Central memory CD8-positive, alpha-beta T cell (primary cell): ENCODE measurements around the gene NRTN.
"Not testable (repeated sequence)": the region's sequence is repeated elsewhere in the genome, so short reads cannot be mapped to it uniquely, and the experiment has no call there.

Source experiments
- ATAC-seq: fragments of 150-1000 bp; cut with Tn5 transposase; replicated peaks from 2 replicates; pipeline ENCODE4 v1.10.0; 2022; ENCODE audit warnings: mild to moderate bottlenecking, moderate FRiP score, moderate number of reproducible peaks; ENCODE audit not compliant: poor library complexity, severe bottlenecking; ENCODE audit errors: extremely low read depth
- DNase-seq, 2 donors: peaks; one replicate each; pipeline ENCODE4 v3.0.0; 2021; ENCODE audit warnings: low spot score in 2 of 2
- H3K27ac Mint-ChIP-seq: one replicate; pipeline ENCODE4 v1.8.0; 2022; ENCODE audit warnings: low read depth, mild to moderate bottlenecking, moderate library complexity, mixed read lengths
- H3K27me3 Mint-ChIP-seq: one replicate; pipeline ENCODE4 v1.8.0; 2022; ENCODE audit warnings: mixed read lengths
- H3K36me3 Mint-ChIP-seq: one replicate; pipeline ENCODE4 v1.8.0; 2022; ENCODE audit warnings: mild to moderate bottlenecking, moderate library complexity, mixed read lengths; ENCODE audit not compliant: insufficient read depth
- H3K4me1 Mint-ChIP-seq: one replicate; pipeline ENCODE4 v1.8.0; 2022; ENCODE audit warnings: mixed read lengths
- H3K4me3 Mint-ChIP-seq: one replicate; pipeline ENCODE4 v1.8.0; 2022; ENCODE audit warnings: mild to moderate bottlenecking, moderate library complexity, mixed read lengths
- H3K9me3 Mint-ChIP-seq: one replicate; pipeline ENCODE4 v1.8.0; 2022; ENCODE audit warnings: mixed read lengths

The NRTN gene, protein sequence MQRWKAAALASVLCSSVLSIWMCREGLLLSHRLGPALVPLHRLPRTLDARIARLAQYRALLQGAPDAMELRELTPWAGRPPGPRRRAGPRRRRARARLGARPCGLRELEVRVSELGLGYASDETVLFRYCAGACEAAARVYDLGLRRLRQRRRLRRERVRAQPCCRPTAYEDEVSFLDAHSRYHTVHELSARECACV

DNA sequence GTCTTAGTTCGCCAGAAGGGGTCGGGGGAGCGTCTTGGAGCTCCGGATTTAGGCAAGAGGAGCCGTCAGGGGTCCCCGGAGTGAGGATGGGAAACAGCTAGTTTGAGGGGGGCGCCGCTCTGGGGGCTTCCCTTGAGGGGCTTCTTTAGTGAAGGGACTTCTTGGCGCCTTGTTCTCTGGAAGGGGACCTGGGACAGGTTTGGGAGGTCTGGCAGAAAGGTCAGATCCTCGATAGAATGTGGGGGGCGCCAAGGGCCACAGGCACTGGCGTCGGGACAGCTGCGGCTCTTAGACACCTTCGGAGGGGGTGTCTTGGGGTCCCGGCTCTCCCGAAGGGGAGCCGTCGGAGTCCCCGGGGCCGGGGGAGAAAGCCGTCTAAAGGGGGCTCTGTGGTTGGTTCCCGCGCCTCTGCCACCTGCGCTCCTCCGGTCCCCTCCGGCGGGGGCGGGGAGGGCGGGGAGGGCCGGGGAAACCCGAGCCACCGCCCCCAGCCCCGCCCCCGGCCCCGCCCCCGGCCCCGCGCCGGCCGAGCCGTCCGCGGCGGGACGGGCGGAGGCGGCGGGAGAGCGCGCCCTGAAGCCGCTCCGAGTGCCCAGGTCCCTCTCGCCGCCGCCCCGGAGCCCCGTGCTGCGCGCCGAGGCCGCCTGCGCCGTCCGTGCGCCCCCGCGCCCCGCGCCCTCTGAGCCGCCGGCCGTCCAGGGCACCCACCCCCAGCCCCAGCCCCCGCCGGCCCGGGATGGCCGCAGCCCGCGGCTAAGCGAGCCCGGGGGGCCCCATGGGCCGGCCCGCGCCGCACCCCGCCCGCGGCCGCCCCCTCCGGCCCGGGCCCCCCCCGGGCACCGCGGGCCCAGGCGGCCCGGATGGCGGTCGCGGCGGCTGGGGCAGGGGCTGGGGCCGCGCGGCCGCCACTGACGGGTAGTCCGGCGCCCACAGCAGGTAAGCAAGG, at the start of gene NRTN:
NRTN (plus strand) TSS at position 552 of the 946 bp plus-strand sequence. CDS start 19,099 bp downstream, outside the sequence.
- Mint-ChIP-seq H3K27me3 (peaks cover 42% of the 10 kb centered on the region), H3K4me3 (peak within 1 kb of the TSS; percentile 61), H3K36me3 (peaks cover 18% of the 10 kb centered on the region), H3K27ac (peak within 1 kb of the TSS; percentile 71), H3K4me1 (peaks cover 26% of the 10 kb centered on the region), H3K9me3 (no peaks in the 10 kb centered on the region)
- ATAC-seq, result peak; percentile 34
- DNase-seq, result no peak

GRCh38 chr19:5762608-5763217, 42.2 kb upstream of the NRTN start:
- no peak overlapping the region for H3K4me3 Mint-ChIP-seq
- ATAC-seq (no peak), DNase-seq (no peak)
- H3K9me3 Mint-ChIP-seq, result no peaks in the 10 kb centered on the region
- H3K36me3 Mint-ChIP-seq, result no peaks in the 10 kb centered on the region
- H3K4me1 Mint-ChIP-seq, result no peaks in the 10 kb centered on the region
- no peaks in the 10 kb centered on the region for H3K27me3 Mint-ChIP-seq
- no peak overlapping the region for H3K27ac Mint-ChIP-seq

- H3K4me1 Mint-ChIP-seq, result no peaks in the 10 kb centered on the region
- no peak for ATAC-seq
- H3K36me3 Mint-ChIP-seq, result no peaks in the 10 kb centered on the region
- DNase-seq, result no peak
- no peak overlapping the region for H3K4me3 Mint-ChIP-seq
- no peaks in the 10 kb centered on the region for H3K27me3 Mint-ChIP-seq
- H3K9me3 Mint-ChIP-seq, result no peaks in the 10 kb centered on the region
- no peak overlapping the region for H3K27ac Mint-ChIP-seq
Observed at GRCh38 chr19:5765220-5765619, 39.6 kb upstream of the NRTN start.

GRCh38 chr19:5767949-5768348, 36.9 kb upstream of the NRTN start:
- no peaks in the 10 kb centered on the region for H3K4me1 Mint-ChIP-seq
- ATAC-seq (no peak), DNase-seq (no peak)
- H3K36me3 Mint-ChIP-seq, result no peaks in the 10 kb centered on the region
- H3K4me3 Mint-ChIP-seq, result no peak overlapping the region
- no peaks in the 10 kb centered on the region for H3K27me3 Mint-ChIP-seq
- H3K9me3 Mint-ChIP-seq, result no peaks in the 10 kb centered on the region
- no peak overlapping the region for H3K27ac Mint-ChIP-seq

DNA sequence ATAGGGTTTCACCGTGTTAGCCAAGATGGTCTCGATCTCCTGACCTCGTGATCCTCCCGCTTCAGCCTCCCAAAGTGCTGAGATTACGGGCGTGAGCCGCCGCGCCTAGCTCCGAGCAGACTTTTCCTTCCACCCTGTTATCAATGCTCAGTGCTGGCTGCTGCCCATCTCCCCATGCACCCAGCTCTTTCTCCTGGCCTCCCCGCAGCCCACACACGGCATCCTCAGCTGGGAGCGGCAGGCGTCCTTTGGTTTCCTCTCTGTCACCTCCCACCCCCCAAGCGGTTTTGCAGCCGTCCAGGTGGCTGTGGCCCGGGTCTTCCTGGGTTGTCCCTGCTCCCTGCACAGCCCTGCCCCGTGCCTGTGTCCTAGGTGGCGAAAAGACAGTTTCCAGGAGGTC, 32.5 kb upstream of the NRTN start:
- ATAC-seq, result no peak
- DNase-seq, result no peak
- Mint-ChIP-seq H3K9me3 (no peaks in the 10 kb centered on the region), H3K27me3 (no peaks in the 10 kb centered on the region), H3K4me1 (no peaks in the 10 kb centered on the region), H3K27ac (no peak overlapping the region), H3K36me3 (no peaks in the 10 kb centered on the region), H3K4me3 (no peak overlapping the region)

GRCh38 chr19:5773276-5773675, 31.6 kb upstream of the NRTN start:
- Mint-ChIP-seq H3K4me3 (no peak overlapping the region), H3K4me1 (no peaks in the 10 kb centered on the region), H3K36me3 (no peaks in the 10 kb centered on the region), H3K9me3 (no peaks in the 10 kb centered on the region), H3K27me3 (no peaks in the 10 kb centered on the region), H3K27ac (no peak overlapping the region)
- ATAC-seq (no peak), DNase-seq (no peak)

DNA sequence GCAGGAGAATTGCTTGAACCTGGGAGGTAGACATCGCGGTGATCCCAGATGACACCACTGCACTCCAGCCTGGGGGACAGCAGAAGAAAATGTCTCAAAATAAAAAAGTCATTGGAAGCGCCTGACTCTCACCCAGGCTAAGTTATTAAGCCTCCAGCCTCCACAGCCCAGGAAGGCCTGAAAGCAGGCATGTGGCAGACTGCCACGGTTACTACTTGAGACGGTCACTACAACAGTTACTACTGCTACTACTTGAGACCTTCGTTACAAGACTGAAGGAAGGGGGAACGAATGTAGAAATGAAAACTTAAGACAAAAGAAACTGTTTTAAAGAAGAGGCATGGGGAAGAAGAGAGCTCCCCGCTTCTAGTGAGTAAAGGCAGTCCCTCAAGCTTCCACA, 29.9 kb upstream of the NRTN start:
- Mint-ChIP-seq H3K27ac (no peak overlapping the region), H3K27me3 (no peaks in the 10 kb centered on the region), H3K36me3 (no peaks in the 10 kb centered on the region), H3K4me1 (no peaks in the 10 kb centered on the region), H3K9me3 (no peaks in the 10 kb centered on the region), H3K4me3 (no peak overlapping the region)
- no peak for DNase-seq
- ATAC-seq, result no peak

DNA sequence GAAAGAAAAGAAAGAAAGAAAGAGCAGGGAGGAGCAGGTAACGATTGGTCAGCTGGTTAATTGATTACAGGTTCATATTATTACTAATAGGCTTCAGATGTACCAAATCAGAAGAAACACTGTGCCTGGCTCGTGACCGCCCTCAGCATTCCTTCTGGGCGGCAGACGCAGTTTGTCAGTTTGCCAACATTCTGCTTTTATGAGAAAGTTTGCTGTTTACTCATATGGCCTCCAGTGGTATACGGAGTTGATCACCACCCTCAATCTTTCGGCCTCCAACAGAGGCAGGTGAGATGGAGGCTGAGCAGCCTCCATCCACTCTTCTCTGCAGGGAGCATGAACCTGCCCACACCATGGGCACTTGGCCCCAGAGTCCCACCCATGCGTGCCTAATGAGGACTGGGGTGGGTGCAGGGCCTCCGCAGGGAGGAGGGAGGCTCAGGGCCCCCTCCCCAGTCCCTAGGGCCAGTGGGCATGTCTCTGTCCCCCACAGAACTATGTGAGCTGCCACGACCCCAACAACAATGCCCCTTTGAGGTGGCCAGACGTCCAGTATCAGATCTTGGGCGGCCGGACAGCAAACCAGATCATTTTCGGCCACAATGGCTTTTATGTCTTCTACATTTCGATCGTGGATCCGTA, 29.1 kb upstream of the NRTN start:
- H3K4me1 Mint-ChIP-seq, result no peaks in the 10 kb centered on the region
- H3K9me3 Mint-ChIP-seq, result no peaks in the 10 kb centered on the region
- ATAC-seq (no peak), DNase-seq (no peak)
- H3K36me3 Mint-ChIP-seq, result no peaks in the 10 kb centered on the region
- H3K27ac Mint-ChIP-seq, result no peak overlapping the region
- no peaks in the 10 kb centered on the region for H3K27me3 Mint-ChIP-seq
- H3K4me3 Mint-ChIP-seq, result no peak overlapping the region

DNA sequence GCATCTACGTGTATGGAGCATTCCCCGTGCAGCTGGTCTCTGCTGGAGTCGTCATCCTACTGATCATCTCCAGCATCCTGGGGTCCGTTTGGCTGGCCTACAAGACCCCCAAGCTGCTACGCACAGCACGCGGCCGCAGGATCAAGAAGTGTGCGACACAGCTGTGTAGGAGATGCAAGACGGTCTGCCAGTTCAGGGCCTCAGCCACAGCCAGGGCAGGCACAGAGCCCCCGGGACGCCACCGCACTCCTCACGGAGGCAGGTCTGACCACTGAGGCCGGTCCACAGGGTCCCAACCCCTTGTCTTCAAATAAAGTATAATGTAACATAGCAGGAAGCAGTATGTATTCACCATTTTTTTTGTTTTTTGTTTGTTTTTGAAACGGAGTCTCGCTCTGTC, 26.5 kb upstream of the NRTN start:
- DNase-seq, result no peak
- H3K27ac Mint-ChIP-seq, result no peak overlapping the region
- H3K4me3 Mint-ChIP-seq, result no peak overlapping the region
- H3K36me3 Mint-ChIP-seq, result peaks cover 2% of the 10 kb centered on the region
- H3K4me1 Mint-ChIP-seq, result no peaks in the 10 kb centered on the region
- no peak for ATAC-seq
- H3K27me3 Mint-ChIP-seq, result no peaks in the 10 kb centered on the region
- no peaks in the 10 kb centered on the region for H3K9me3 Mint-ChIP-seq

- not testable (repeated sequence) for DNase-seq, H3K4me1 Mint-ChIP-seq, H3K9me3 Mint-ChIP-seq, H3K27ac Mint-ChIP-seq, H3K4me3 Mint-ChIP-seq, H3K36me3 Mint-ChIP-seq, H3K27me3 Mint-ChIP-seq, ATAC-seq
Observed at GRCh38 chr19:5780916-5781315, 24.0 kb upstream of the NRTN start.

GRCh38 chr19:5782322-5782721, 22.5 kb upstream of the NRTN start:
- H3K27me3 Mint-ChIP-seq, result no peaks in the 10 kb centered on the region
- no peak for ATAC-seq
- H3K36me3 Mint-ChIP-seq, result peaks cover 16% of the 10 kb centered on the region
- no peak overlapping the region for H3K27ac Mint-ChIP-seq
- no peaks in the 10 kb centered on the region for H3K9me3 Mint-ChIP-seq
- no peak overlapping the region for H3K4me3 Mint-ChIP-seq
- no peak for DNase-seq
- no peaks in the 10 kb centered on the region for H3K4me1 Mint-ChIP-seq

DNA sequence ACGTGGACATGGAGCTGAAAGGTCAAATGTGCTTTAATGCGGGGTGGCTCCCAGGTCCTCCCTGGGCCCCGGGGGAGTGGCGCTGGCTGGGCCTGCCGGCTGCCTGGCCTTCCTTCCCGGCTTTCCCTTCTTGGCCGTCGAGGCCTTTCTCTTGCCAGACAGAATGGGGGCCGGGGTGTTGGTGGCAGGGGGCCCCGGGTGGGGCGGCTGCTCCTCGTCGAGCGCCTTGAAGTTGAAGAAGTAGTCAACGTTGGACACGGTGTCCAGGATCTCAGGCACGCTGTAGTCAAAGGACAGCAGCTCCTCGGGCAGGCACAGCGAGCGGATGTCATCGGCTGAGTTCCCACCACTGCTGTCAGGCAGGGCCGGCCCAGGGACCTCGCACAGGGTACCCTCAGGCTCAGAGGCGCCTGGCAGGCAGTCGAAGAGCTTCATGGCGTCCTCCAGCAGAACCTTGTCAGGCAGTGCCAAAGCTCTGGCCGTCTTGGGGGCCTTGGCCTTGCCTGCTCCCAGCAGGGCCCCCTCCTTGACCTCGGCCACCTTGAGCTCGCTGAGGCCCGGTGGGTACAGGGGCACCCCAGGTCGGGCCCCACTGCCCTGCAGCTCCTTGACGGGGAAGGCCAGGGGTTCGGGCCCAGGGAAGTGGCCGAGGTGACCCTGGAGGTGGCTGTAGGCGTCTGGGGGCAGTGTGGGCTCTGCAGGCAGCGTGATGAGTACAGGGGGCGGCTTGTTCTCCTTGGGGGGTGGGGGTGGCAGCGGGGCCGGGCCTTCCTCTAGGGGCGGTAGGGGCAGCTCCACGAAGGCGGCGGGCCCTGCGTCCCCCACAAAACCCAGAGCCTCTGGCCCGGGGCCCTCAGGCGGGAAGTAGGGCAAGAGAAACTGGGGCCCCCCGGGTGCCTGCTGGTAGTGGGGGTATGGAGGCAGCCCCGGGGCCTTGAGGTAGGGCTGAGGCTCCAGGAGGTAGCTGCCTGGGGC, 21.6 kb upstream of the NRTN start:
- Mint-ChIP-seq H3K4me3 (no peak overlapping the region), H3K27ac (no peak overlapping the region), H3K36me3 (peaks cover 20% of the 10 kb centered on the region), H3K27me3 (no peaks in the 10 kb centered on the region), H3K9me3 (no peaks in the 10 kb centered on the region), H3K4me1 (peaks cover under 1% of the 10 kb centered on the region)
- DNase-seq (no peak), ATAC-seq (no peak)
